Measurements from ENCODE around the gene SCAPER. TPM values are rescaled to one million over a fixed set of nuclear protein-coding genes. Genes with fewer than 3 reads are reported as not detected.

Gene SCAPER
- total RNA-seq, 1 experiment from 2014 or later: 21.5 TPM

DNA sequence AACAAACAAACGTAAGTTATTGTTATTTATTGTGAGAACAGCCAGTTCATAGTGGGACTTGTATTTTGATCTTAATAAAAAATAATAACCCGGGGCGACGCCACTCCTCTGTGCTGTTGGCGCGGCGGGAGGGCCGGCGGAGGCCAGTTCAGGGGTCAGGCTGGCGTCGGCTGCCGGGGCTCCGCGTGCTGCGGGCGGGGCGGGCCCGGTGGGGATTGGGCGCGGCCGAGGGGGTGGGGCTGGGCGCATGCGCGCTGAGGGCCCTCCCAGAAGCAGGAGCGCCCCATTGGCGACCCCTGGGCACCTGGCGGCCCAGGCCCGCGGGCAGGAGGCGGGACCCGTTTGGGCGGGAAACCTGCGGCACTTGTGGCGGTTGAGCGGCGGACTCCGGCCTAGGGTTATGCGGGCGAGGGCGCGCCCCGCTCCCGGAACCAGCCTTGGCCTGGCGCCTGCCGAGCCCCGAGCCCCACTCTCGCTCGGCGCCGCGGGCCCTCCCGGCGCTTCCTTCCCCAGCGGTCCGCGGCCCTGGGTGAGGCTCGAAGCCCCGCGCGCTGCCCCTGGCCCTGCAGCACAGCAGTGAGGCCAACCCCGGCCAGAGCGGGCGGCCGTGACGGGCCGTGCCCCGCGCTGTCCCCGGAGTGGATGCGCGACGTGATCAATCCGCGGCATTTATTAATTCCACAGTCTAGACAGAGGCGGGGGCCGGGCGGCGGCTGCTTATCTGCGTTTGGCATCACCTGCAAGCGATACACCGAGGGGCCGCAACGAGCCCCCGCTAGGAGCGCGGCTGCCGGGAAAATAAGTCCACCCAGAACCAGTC is 562.5 kb downstream of the SCAPER start:
- no peak overlapping the region for H3K4me3 ChIP-seq (ENCODE audit: low read depth, low read length, poor library complexity, severe bottlenecking)
- intact Hi-C loops (cut with micrococcal nuclease; ENCODE audit: unreplicated experiment): no loop called here
- H3K9me3 ChIP-seq (ENCODE audit: low read depth, low read length, poor library complexity, severe bottlenecking): no peaks in the 10 kb centered on the region
- POLR2A ChIA-PET (ENCODE audit: low non-redundant PET): no interaction called here
- H3K27me3 ChIP-seq (replicated peaks; ENCODE audit: insufficient read depth, low read depth, low read length, poor library complexity): peaks cover 97% of the 10 kb centered on the region
- H3K36me3 ChIP-seq (ENCODE audit: insufficient read depth, low read length, poor library complexity, severe bottlenecking): no peaks in the 10 kb centered on the region
- CTCF ChIA-PET: no interaction called here
- DNase-seq (ENCODE audit: low spot score): no peak
- TF ChIP-seq EZH2 (IDR thresholded peaks at IDR 0.05; ENCODE audit: borderline replicate concordance, low read depth, low read length, poor library complexity, severe bottlenecking): peak; percentile 41
- TF ChIP-seq, protein P1, sequence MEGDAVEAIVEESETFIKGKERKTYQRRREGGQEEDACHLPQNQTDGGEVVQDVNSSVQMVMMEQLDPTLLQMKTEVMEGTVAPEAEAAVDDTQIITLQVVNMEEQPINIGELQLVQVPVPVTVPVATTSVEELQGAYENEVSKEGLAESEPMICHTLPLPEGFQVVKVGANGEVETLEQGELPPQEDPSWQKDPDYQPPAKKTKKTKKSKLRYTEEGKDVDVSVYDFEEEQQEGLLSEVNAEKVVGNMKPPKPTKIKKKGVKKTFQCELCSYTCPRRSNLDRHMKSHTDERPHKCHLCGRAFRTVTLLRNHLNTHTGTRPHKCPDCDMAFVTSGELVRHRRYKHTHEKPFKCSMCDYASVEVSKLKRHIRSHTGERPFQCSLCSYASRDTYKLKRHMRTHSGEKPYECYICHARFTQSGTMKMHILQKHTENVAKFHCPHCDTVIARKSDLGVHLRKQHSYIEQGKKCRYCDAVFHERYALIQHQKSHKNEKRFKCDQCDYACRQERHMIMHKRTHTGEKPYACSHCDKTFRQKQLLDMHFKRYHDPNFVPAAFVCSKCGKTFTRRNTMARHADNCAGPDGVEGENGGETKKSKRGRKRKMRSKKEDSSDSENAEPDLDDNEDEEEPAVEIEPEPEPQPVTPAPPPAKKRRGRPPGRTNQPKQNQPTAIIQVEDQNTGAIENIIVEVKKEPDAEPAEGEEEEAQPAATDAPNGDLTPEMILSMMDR (conservative IDR thresholded peaks at IDR 0.05; ENCODE audit: low read depth, low read length): no peak
- no peak overlapping the region for H3K27ac ChIP-seq (ENCODE audit: low read depth, low read length, poor library complexity, severe bottlenecking)
- no TSS peak for BruUV-seq (replicated peaks)
- peaks cover 38% of the 10 kb centered on the region for H3K4me1 ChIP-seq (ENCODE audit: insufficient read depth, low read length, poor library complexity, severe bottlenecking)

DNA sequence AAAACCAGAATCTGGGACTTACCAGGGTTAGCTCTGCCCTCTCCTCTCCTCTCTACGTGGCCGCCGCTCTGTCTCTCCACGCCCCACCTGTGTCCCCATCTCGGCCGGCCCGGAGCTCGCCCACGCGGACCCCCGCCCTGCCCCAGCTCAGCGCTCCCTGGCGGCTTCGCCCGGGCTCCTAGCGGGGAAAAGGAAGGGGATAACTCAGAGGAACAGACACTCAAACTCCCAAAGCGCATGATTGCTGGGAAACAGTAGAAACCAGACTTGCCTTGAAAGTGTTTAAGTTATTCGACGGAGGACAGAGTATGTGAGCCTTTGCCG is 563.1 kb downstream of the SCAPER start:
- TF ChIP-seq, protein P1 (conservative IDR thresholded peaks at IDR 0.05; ENCODE audit: low read depth, low read length): no peak
- peak; percentile 34 for TF ChIP-seq EZH2 (IDR thresholded peaks at IDR 0.05; ENCODE audit: borderline replicate concordance, low read depth, low read length, poor library complexity, severe bottlenecking)
- ChIA-PET POLR2A (ENCODE audit: low non-redundant PET) (no interaction called here), CTCF (no interaction called here)
- Histone ChIP-seq H3K27ac (ENCODE audit: low read depth, low read length, poor library complexity, severe bottlenecking) (no peak overlapping the region), H3K9me3 (ENCODE audit: low read depth, low read length, poor library complexity, severe bottlenecking) (no peaks in the 10 kb centered on the region), H3K36me3 (ENCODE audit: insufficient read depth, low read length, poor library complexity, severe bottlenecking) (no peaks in the 10 kb centered on the region), H3K4me3 (ENCODE audit: low read depth, low read length, poor library complexity, severe bottlenecking) (no peak overlapping the region), H3K4me1 (ENCODE audit: insufficient read depth, low read length, poor library complexity, severe bottlenecking) (peaks cover 37% of the 10 kb centered on the region), H3K27me3 (replicated peaks; ENCODE audit: insufficient read depth, low read depth, low read length, poor library complexity) (peaks cover 95% of the 10 kb centered on the region)
- BruUV-seq (replicated peaks): no TSS peak
- DNase-seq (ENCODE audit: low spot score): no peak
- intact Hi-C loops (cut with micrococcal nuclease; ENCODE audit: unreplicated experiment): no loop called here

DNA sequence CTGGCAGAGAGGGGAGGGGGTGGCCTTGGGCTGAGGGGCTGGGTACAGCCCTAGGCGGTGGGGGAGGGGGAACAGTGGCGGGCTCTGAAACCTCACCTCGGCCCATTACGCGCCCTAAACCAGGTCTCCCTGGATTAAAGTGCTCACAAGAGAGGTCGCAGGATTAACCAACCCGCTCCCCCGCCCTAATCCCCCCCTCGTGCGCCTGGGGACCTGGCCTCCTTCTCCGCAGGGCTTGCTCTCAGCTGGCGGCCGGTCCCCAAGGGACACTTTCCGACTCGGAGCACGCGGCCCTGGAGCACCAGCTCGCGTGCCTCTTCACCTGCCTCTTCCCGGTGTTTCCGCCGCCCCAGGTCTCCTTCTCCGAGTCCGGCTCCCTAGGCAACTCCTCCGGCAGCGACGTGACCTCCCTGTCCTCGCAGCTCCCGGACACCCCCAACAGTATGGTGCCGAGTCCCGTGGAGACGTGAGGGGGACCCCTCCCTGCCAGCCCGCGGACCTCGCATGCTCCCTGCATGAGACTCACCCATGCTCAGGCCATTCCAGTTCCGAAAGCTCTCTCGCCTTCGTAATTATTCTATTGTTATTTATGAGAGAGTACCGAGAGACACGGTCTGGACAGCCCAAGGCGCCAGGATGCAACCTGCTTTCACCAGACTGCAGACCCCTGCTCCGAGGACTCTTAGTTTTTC is 563.6 kb downstream of the SCAPER start:
- CTCF ChIA-PET: no interaction called here
- intact Hi-C loops (cut with micrococcal nuclease; ENCODE audit: unreplicated experiment): no loop called here
- H3K9me3 ChIP-seq (ENCODE audit: low read depth, low read length, poor library complexity, severe bottlenecking): no peaks in the 10 kb centered on the region
- DNase-seq (ENCODE audit: low spot score): no peak
- H3K4me3 ChIP-seq (ENCODE audit: low read depth, low read length, poor library complexity, severe bottlenecking): peak overlapping the region; percentile 32
- no TSS peak for BruUV-seq (replicated peaks)
- POLR2A ChIA-PET (ENCODE audit: low non-redundant PET): no interaction called here
- H3K27me3 ChIP-seq (replicated peaks; ENCODE audit: insufficient read depth, low read depth, low read length, poor library complexity): peaks cover 90% of the 10 kb centered on the region
- no peaks in the 10 kb centered on the region for H3K36me3 ChIP-seq (ENCODE audit: insufficient read depth, low read length, poor library complexity, severe bottlenecking)
- TF ChIP-seq, protein P1 (conservative IDR thresholded peaks at IDR 0.05; ENCODE audit: low read depth, low read length): no peak
- TF ChIP-seq EZH2 (IDR thresholded peaks at IDR 0.05; ENCODE audit: borderline replicate concordance, low read depth, low read length, poor library complexity, severe bottlenecking): no peak
- peaks cover 34% of the 10 kb centered on the region for H3K4me1 ChIP-seq (ENCODE audit: insufficient read depth, low read length, poor library complexity, severe bottlenecking)
- H3K27ac ChIP-seq (ENCODE audit: low read depth, low read length, poor library complexity, severe bottlenecking): no peak overlapping the region
